Measurements from ENCODE around the gene PDE2A. TPM values are rescaled to one million over a fixed set of nuclear protein-coding genes. Genes with fewer than 3 reads are reported as not detected.
A peak's percentile ranks its signal among the peaks of the same experiment; 100 is the strongest.

Gene PDE2A
- total RNA-seq, 2 experiments from 2014 or later, result 4.0 to 4.5 TPM

GRCh38 chr11:72704028-72704782 is 30.0 kb upstream of the PDE2A start:
- Histone ChIP-seq H3K9me3 (ENCODE audit: control insufficient read depth in 1 of 2, insufficient read depth in 1 of 2, low read length in 2 of 2) (no peaks in the 10 kb centered on the region), H3K36me3 (ENCODE audit: insufficient read depth, low read length) (peaks cover 85% of the 10 kb centered on the region), H3K27me3 (ENCODE audit: control insufficient read depth in 1 of 2, insufficient read depth in 2 of 2, low read length in 2 of 2) (no peaks in the 10 kb centered on the region), H3K4me3 (ENCODE audit: low read length) (no peak overlapping the region), H3K27ac (ENCODE audit: low read depth in 1 of 2, low read length in 2 of 2) (peak overlapping the region in 1 of 2 donors; percentile 16), H3K4me1 (ENCODE audit: insufficient read depth, low read length) (no peaks in the 10 kb centered on the region)
- Mint-ChIP-seq H3K27ac (no peak overlapping the region), H3K9me3 (no peaks in the 10 kb centered on the region), H3K4me1 (ENCODE audit: low read depth) (no peaks in the 10 kb centered on the region), H3K4me3 (no peak overlapping the region), H3K36me3 (ENCODE audit: low read depth) (peaks cover 87% of the 10 kb centered on the region), H3K27me3 (no peaks in the 10 kb centered on the region)
- ChIA-PET POLR2A (no interaction called here), CTCF (no interaction called here)
- intact Hi-C loops (cut with DNase I, micrococcal nuclease), result no loop called here
- TF ChIP-seq CTCF (IDR thresholded peaks at IDR 0.05), result no peak
- ATAC-seq (ENCODE audit: poor library complexity) (no peak), DNase-seq (no peak)

- H3K36me3 Mint-ChIP-seq (ENCODE audit: low read depth), result peaks cover 87% of the 10 kb centered on the region
- no peaks in the 10 kb centered on the region for H3K4me1 Mint-ChIP-seq (ENCODE audit: low read depth)
- intact Hi-C loops (cut with DNase I, micrococcal nuclease), result no loop called here
- H3K4me3 ChIP-seq (ENCODE audit: low read length), result no peak overlapping the region
- no peaks in the 10 kb centered on the region for H3K9me3 Mint-ChIP-seq
- H3K27me3 Mint-ChIP-seq, result no peaks in the 10 kb centered on the region
- no peaks in the 10 kb centered on the region for H3K9me3 ChIP-seq (ENCODE audit: control insufficient read depth in 1 of 2, insufficient read depth in 1 of 2, low read length in 2 of 2)
- H3K27me3 ChIP-seq (ENCODE audit: control insufficient read depth in 1 of 2, insufficient read depth in 2 of 2, low read length in 2 of 2), result no peaks in the 10 kb centered on the region
- CTCF ChIA-PET, result no interaction called here
- no peak for DNase-seq
- H3K4me1 ChIP-seq (ENCODE audit: insufficient read depth, low read length), result no peaks in the 10 kb centered on the region
- no peak overlapping the region for H3K27ac Mint-ChIP-seq
- peak overlapping the region in 1 of 2 donors; percentile 16 for H3K27ac ChIP-seq (ENCODE audit: low read depth in 1 of 2, low read length in 2 of 2)
- no peak for TF ChIP-seq CTCF (IDR thresholded peaks at IDR 0.05)
- no peak for ATAC-seq (ENCODE audit: poor library complexity)
- POLR2A ChIA-PET, result no interaction called here
- no peak overlapping the region for H3K4me3 Mint-ChIP-seq
- peaks cover 87% of the 10 kb centered on the region for H3K36me3 ChIP-seq (ENCODE audit: insufficient read depth, low read length)
Measured at GRCh38 chr11:72703267-72704008, 29.2 kb upstream of the PDE2A start.

- H3K36me3 ChIP-seq (ENCODE audit: insufficient read depth, low read length), result peaks cover 87% of the 10 kb centered on the region
- no peaks in the 10 kb centered on the region for H3K9me3 Mint-ChIP-seq
- H3K36me3 Mint-ChIP-seq (ENCODE audit: low read depth), result peaks cover 86% of the 10 kb centered on the region
- no peaks in the 10 kb centered on the region for H3K27me3 Mint-ChIP-seq
- H3K4me1 ChIP-seq (ENCODE audit: insufficient read depth, low read length), result no peaks in the 10 kb centered on the region
- ATAC-seq (ENCODE audit: poor library complexity), result no peak
- CTCF ChIA-PET, result no interaction called here
- no peak overlapping the region for H3K27ac ChIP-seq (ENCODE audit: low read depth in 1 of 2, low read length in 2 of 2)
- no peak overlapping the region for H3K4me3 ChIP-seq (ENCODE audit: low read length)
- DNase-seq, result no peak
- H3K4me1 Mint-ChIP-seq (ENCODE audit: low read depth), result no peaks in the 10 kb centered on the region
- intact Hi-C loops (cut with DNase I, micrococcal nuclease), result no loop called here
- H3K4me3 Mint-ChIP-seq, result no peak overlapping the region
- POLR2A ChIA-PET, result no interaction called here
- H3K27ac Mint-ChIP-seq, result no peak overlapping the region
- no peaks in the 10 kb centered on the region for H3K27me3 ChIP-seq (ENCODE audit: control insufficient read depth in 1 of 2, insufficient read depth in 2 of 2, low read length in 2 of 2)
- no peak for TF ChIP-seq CTCF (IDR thresholded peaks at IDR 0.05)
- H3K9me3 ChIP-seq (ENCODE audit: control insufficient read depth in 1 of 2, insufficient read depth in 1 of 2, low read length in 2 of 2), result no peaks in the 10 kb centered on the region
Measured at GRCh38 chr11:72702577-72703241, 28.5 kb upstream of the PDE2A start.

Measured in CD4-positive, alpha-beta T cell (primary cell).